OCI-LY3 (cell line): ENCODE measurements around the gene HHIPL2.
"Not testable (repeated sequence)": the region's sequence is repeated elsewhere in the genome, so short reads cannot be mapped to it uniquely, and the experiment has no call there.

ENCODE experiments used
- CTCF ChIP-seq: fragments of 200-600, 300-600 bp; sonication (generic); IDR thresholded peaks from 2 replicates; pipeline ENCODE4 v1.5.1; 2014; ENCODE audit warnings: antibody characterized with exemption, low read length, low read depth
- EZH2phosphoT487 ChIP-seq: fragments of 200-600 bp; shearing (Covaris generic); IDR thresholded peaks from 2 replicates; pipeline ENCODE4 v1.6.1; 2018; ENCODE audit warnings: antibody characterized with exemption, mixed run types, low read depth

- TF ChIP-seq CTCF, EZH2phosphoT487: not testable (repeated sequence)
These were observed 60.1 kb downstream of the HHIPL2 start for GRCh38 chr1:222487774-222488173.
